GM23338 (cell line): ENCODE data around the gene CPNE7. TPM values are rescaled to one million over a fixed set of nuclear protein-coding genes. Genes with fewer than 3 reads are reported as not detected.

Source experiments
- ATAC-seq: fragments of 200-7000 bp; cut with Tn5 transposase; 3 replicates; pipeline ENCODE4 v1.9.1; 2020
- DNase-seq: peaks from one replicate; pipeline ENCODE4 v3.0.0-alpha.2; 2015; ENCODE audit warnings: low spot score
- H2AFZ ChIP-seq: fragments of 200-600 bp; sonication (generic); 2 replicates; pipeline ENCODE4 v1.8.0; 2016; ENCODE audit warnings: antibody characterized with exemption, mild to moderate bottlenecking, moderate library complexity
- H3F3A ChIP-seq: fragments of 200-600 bp; sonication (generic); replicated peaks from 2 replicates; pipeline ENCODE4 v1.8.0; 2017; ENCODE audit warnings: antibody characterized with exemption, mixed run types, low read depth
- H3K27ac ChIP-seq: fragments of 200-600 bp; sonication (generic); 2 replicates; pipeline ENCODE4 v1.6.1; 2016; ENCODE audit warnings: low read depth
- H3K27me3 ChIP-seq: fragments of 200-600 bp; sonication (generic); 2 replicates; pipeline ENCODE4 v1.8.0; 2016; ENCODE audit warnings: mild to moderate bottlenecking, mixed run types, moderate library complexity; ENCODE audit not compliant: insufficient read depth
- H3K36me3 ChIP-seq: fragments of 200-600 bp; sonication (generic); 2 replicates; pipeline ENCODE4 v1.8.0; 2016; ENCODE audit warnings: mild to moderate bottlenecking; ENCODE audit not compliant: insufficient read depth
- H3K4me1 ChIP-seq: fragments of 200-600 bp; sonication (generic); 2 replicates; pipeline ENCODE4 v1.8.0; 2016; ENCODE audit warnings: mild to moderate bottlenecking, moderate library complexity; ENCODE audit not compliant: insufficient read depth
- H3K4me2 ChIP-seq: fragments of 200-600 bp; sonication (generic); 2 replicates; pipeline ENCODE4 v1.7.1; 2017; ENCODE audit warnings: mixed run types
- H3K4me3 ChIP-seq: fragments of 200-600 bp; sonication (generic); 2 replicates; pipeline ENCODE4 v1.6.1; 2016; ENCODE audit warnings: mixed run types
- H3K79me2 ChIP-seq: fragments of 200-600 bp; sonication (generic); replicated peaks from 2 replicates; pipeline ENCODE4 v1.8.0; 2017; ENCODE audit warnings: mild to moderate bottlenecking; ENCODE audit not compliant: insufficient read depth
- H3K9me2 ChIP-seq: fragments of 200-600 bp; sonication (generic); 2 replicates; pipeline ENCODE4 v1.8.0; 2017; ENCODE audit not compliant: insufficient read depth
- H4K20me1 ChIP-seq: fragments of 200-600 bp; sonication (generic); replicated peaks from 2 replicates; pipeline ENCODE4 v1.8.0; 2017; ENCODE audit warnings: mild to moderate bottlenecking; ENCODE audit not compliant: insufficient read depth
- H3K27ac Mint-ChIP-seq: 2 replicates; pipeline ENCODE4 v1.8.0; 2020; ENCODE audit warnings: inconsistent platforms, mild to moderate bottlenecking, moderate library complexity, mixed read lengths
- H3K27me3 Mint-ChIP-seq: 3 replicates; pipeline ENCODE4 v1.8.0; 2022; ENCODE audit warnings: low read depth, mild to moderate bottlenecking, moderate library complexity, mixed read lengths, inconsistent platforms; ENCODE audit not compliant: insufficient read depth, poor library complexity
- H3K36me3 Mint-ChIP-seq: 3 replicates; pipeline ENCODE4 v1.8.0; 2021; ENCODE audit warnings: low read depth, mild to moderate bottlenecking, inconsistent platforms, moderate library complexity, mixed read lengths
- H3K4me1 Mint-ChIP-seq: 3 replicates; pipeline ENCODE4 v1.8.0; 2020; ENCODE audit warnings: mild to moderate bottlenecking, inconsistent platforms, mixed read lengths
- H3K4me3 Mint-ChIP-seq: 3 replicates; pipeline ENCODE4 v1.8.0; 2021; ENCODE audit warnings: moderate library complexity, mild to moderate bottlenecking, inconsistent platforms, mixed read lengths
- H3K9me3 Mint-ChIP-seq: 3 replicates; pipeline ENCODE4 v1.8.0; 2020; ENCODE audit warnings: moderate library complexity, mild to moderate bottlenecking, inconsistent platforms, mixed read lengths
- CREB1 ChIP-seq: fragments of 250-450 bp; sonication (Bioruptor Pico); IDR thresholded peaks from 2 replicates; pipeline ENCODE4 v1.5.0; 2020; ENCODE audit warnings: low read depth, mild to moderate bottlenecking, moderate library complexity
- CTCF ChIP-seq, 2 experiments: fragments of 200-600 bp in 1 of 2; sonication (generic) in 1 of 2; conservative IDR thresholded peaks; 2 replicates each; pipeline versions ENCODE4 v1.5.1 to v1.6.1; 2016 to 2017; ENCODE audit warnings: antibody characterized with exemption in 2 of 2, low read depth in 2 of 2, mild to moderate bottlenecking in 2 of 2, moderate library complexity in 1 of 2
- ETS1 ChIP-seq: IDR thresholded peaks from 2 replicates; pipeline ENCODE4 v1.6.1; 2016; ENCODE audit warnings: antibody characterized with exemption
- EZH2phosphoT487 ChIP-seq: fragments of 200-600 bp; sonication (generic); IDR thresholded peaks from one replicate; pipeline ENCODE4 v1.8.1; 2018; ENCODE audit warnings: antibody characterized with exemption; ENCODE audit not compliant: unreplicated experiment
- JUNB ChIP-seq: IDR thresholded peaks from one replicate; pipeline ENCODE4 v1.6.1; 2016; ENCODE audit warnings: antibody characterized with exemption; ENCODE audit not compliant: unreplicated experiment
- POLR2AphosphoS5 ChIP-seq: IDR thresholded peaks from 2 replicates; pipeline ENCODE4 v1.6.1; 2016; ENCODE audit warnings: antibody characterized with exemption, low read depth
- REST ChIP-seq: IDR thresholded peaks from one replicate; pipeline ENCODE4 v1.6.1; 2018; ENCODE audit warnings: antibody characterized with exemption; ENCODE audit not compliant: unreplicated experiment
- STAT1 ChIP-seq: IDR thresholded peaks from one replicate; pipeline ENCODE4 v1.6.1; 2016; ENCODE audit warnings: antibody characterized with exemption; ENCODE audit not compliant: unreplicated experiment
- ZNF331 ChIP-seq: fragments of 250-450 bp; sonication (Bioruptor Pico); IDR thresholded peaks from 2 replicates; pipeline ENCODE4 v1.5.0; 2020; ENCODE audit warnings: low read depth, mild to moderate bottlenecking, moderate library complexity
- ZNF462 ChIP-seq: fragments of 250-450 bp; sonication (Bioruptor Pico); IDR thresholded peaks from 2 replicates; pipeline ENCODE4 v1.5.0; 2020; ENCODE audit warnings: mild to moderate bottlenecking, moderate library complexity
- polyA plus RNA-seq: library from polyadenylated mRNA; unstranded; fragments of >200 nt; fragmentation: Nextera tagmentation; extraction: Ambion mirVana; gene quantifications from 2 replicates; pipeline ENCODE4 v1.2.1, GENCODE V29; 2016
- total RNA-seq: library from RNA; depleted of rRNA; stranded (reverse); fragments of >200 nt; shearing (Covaris generic); gene quantifications from 2 replicates; pipeline ENCODE4 v1.2.3, GENCODE V29; 2014

Gene CPNE7
- total and polyA plus RNA-seq, 2 experiments from 2014 or later, result 11.2 to 15.7 TPM

GRCh38 chr16:89639385-89639784, 63.8 kb downstream of the CPNE7 start:
- Histone ChIP-seq H3K36me3 (no peaks in the 10 kb centered on the region), H3K4me2 (no peak overlapping the region), H4K20me1 (0 out of 2 replicates have a peak, but pooled peaks cover 3% of the 10 kb centered on the region), H3K4me1 (no peaks in the 10 kb centered on the region), H3K27me3 (no peaks in the 10 kb centered on the region), H3K9me2 (no peaks in the 10 kb centered on the region), H3K27ac (no peak overlapping the region), H3K79me2 (no peaks in the 10 kb centered on the region), H3F3A (peaks cover 4% of the 10 kb centered on the region; the same call in 1 of the 2 replicates), H3K4me3 (no peak overlapping the region), H2AFZ (no peak overlapping the region)
- peaks cover 15% of the 10 kb centered on the region for H3K27me3 Mint-ChIP-seq
- ATAC-seq, result no peak
- H3K27ac Mint-ChIP-seq, result no peak overlapping the region
- no peak for TF ChIP-seq POLR2AphosphoS5
- no peak for TF ChIP-seq CREB1 (CRISPR knock-in tag)
- TF ChIP-seq ETS1, result no peak
- no peak for TF ChIP-seq ZNF462 (CRISPR knock-in tag)
- no peak for TF ChIP-seq REST
- no peak for TF ChIP-seq ZNF331 (CRISPR knock-in tag)
- no peak for TF ChIP-seq JUNB
- no peak for TF ChIP-seq EZH2phosphoT487
- no peak for TF ChIP-seq STAT1
- no peak for TF ChIP-seq CTCF (conservative IDR thresholded peaks at IDR 0.05; ENCODE audit: low read depth in 2 of 2)
- no peak overlapping the region for H3K4me3 Mint-ChIP-seq
- no peaks in the 10 kb centered on the region for H3K36me3 Mint-ChIP-seq
- H3K9me3 Mint-ChIP-seq, result no peaks in the 10 kb centered on the region
- H3K4me1 Mint-ChIP-seq, result peaks cover 6% of the 10 kb centered on the region; the same call in 2 of the 3 replicates
- DNase-seq, result no peak
